HG03159 (cell line): ENCODE data around the gene COL16A1.

Source experiments
- ATAC-seq: cut with Tn5 transposase; IDR thresholded peaks from one replicate; pipeline ENCODE4 v1.9.1; 2021; ENCODE audit warnings: mild to moderate bottlenecking, moderate library complexity; ENCODE audit not compliant: unreplicated experiment

COL16A1 gene

DNA sequence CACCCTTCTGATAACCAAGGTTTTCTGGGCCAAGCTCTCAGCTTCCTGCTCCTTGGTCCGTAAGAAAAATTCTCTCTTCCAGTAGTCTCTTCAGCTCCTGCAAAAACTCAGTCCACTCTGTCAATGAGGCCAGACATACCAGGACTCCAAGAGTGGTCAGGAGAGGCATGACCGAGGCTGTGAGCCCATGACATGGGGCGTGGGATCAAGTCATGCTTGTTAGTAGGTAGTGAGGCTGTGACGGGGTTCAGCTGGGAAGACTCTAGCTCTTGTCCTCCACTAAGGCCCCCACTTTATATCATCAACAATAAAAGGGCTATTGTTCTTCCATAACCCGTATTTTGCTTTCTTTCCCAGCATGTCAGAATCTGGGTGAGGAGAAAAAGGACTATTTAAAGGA is 96.5 kb downstream of the COL16A1 start:
- ATAC-seq: no peak

- ATAC-seq: peak; percentile 97
Measured at GRCh38 chr1:31605908-31606427, 97.8 kb downstream of the COL16A1 start.
